DOHH2 (cell line): ENCODE measurements around the gene UNKL.

Source experiments
- H3F3A ChIP-seq: fragments of 200-600 bp; sonication (generic), shearing (Covaris generic); 2 replicates; pipeline ENCODE4 v1.6.0; 2016; ENCODE audit warnings: antibody characterized with exemption, mild to moderate bottlenecking; ENCODE audit not compliant: control insufficient read depth, insufficient read depth
- H3K27ac ChIP-seq: fragments of 200-600 bp; sonication (generic); 2 replicates; pipeline ENCODE4 v1.5.1; 2014; ENCODE audit warnings: low read depth, mild to moderate bottlenecking, low read length, moderate library complexity
- H3K27me3 ChIP-seq: fragments of 200-600 bp; sonication (generic); 2 replicates; pipeline ENCODE4 v1.6.1; 2014; ENCODE audit warnings: mild to moderate bottlenecking, low read length, mixed read lengths; ENCODE audit not compliant: control insufficient read depth
- H3K36me3 ChIP-seq: fragments of 200-600 bp; sonication (generic); 2 replicates; pipeline ENCODE4 v1.6.1; 2014; ENCODE audit warnings: mild to moderate bottlenecking, low read length, moderate library complexity, mixed read lengths; ENCODE audit not compliant: control insufficient read depth
- H3K4me1 ChIP-seq: fragments of 200-600 bp; sonication (generic); 2 replicates; pipeline ENCODE4 v1.6.1; 2014; ENCODE audit warnings: mild to moderate bottlenecking, low read length, mixed read lengths; ENCODE audit not compliant: control insufficient read depth
- H3K4me2 ChIP-seq: fragments of 200-600 bp; sonication (generic); 2 replicates; pipeline ENCODE4 v1.6.0; 2014; ENCODE audit warnings: mild to moderate bottlenecking, low read length, moderate library complexity
- H3K4me3 ChIP-seq: fragments of 200-600 bp; sonication (generic); 2 replicates; pipeline ENCODE4 v1.5.1; 2014; ENCODE audit warnings: mild to moderate bottlenecking, low read length, mixed read lengths
- H3K79me2 ChIP-seq: fragments of 200-600 bp; sonication (generic); 2 replicates; pipeline ENCODE4 v1.6.1; 2014; ENCODE audit warnings: mild to moderate bottlenecking, low read length, mixed read lengths; ENCODE audit not compliant: control insufficient read depth
- H3K9me2 ChIP-seq: fragments of 200-600 bp; sonication (generic); replicated peaks from 2 replicates; pipeline ENCODE4 v1.6.1; 2014; ENCODE audit warnings: mild to moderate bottlenecking, low read length, mixed read lengths; ENCODE audit not compliant: control insufficient read depth
- H3K9me3 ChIP-seq: fragments of 200-600 bp; sonication (generic); 2 replicates; pipeline ENCODE4 v1.6.1; 2014; ENCODE audit warnings: antibody characterized with exemption, low read length, mixed read lengths; ENCODE audit not compliant: control insufficient read depth, insufficient read depth
- H4K20me1 ChIP-seq: fragments of 200-600 bp; sonication (generic); 2 replicates; pipeline ENCODE4 v1.6.0; 2014; ENCODE audit warnings: low read depth, mild to moderate bottlenecking, antibody characterized with exemption, low read length, moderate library complexity; ENCODE audit not compliant: control insufficient read depth, insufficient read depth
- CTCF ChIP-seq: fragments of 200-600 bp; sonication (generic); IDR thresholded peaks from one replicate; pipeline ENCODE4 v1.5.1; 2014; ENCODE audit warnings: antibody characterized with exemption, mild to moderate bottlenecking, low read depth, low read length; ENCODE audit not compliant: poor library complexity, severe bottlenecking
- EZH2phosphoT487 ChIP-seq: fragments of 200-600 bp; sonication (generic); IDR thresholded peaks from 2 replicates; pipeline ENCODE4 v1.6.1; 2017; ENCODE audit warnings: borderline replicate concordance, mild to moderate bottlenecking, antibody characterized with exemption, low read length, moderate library complexity, mixed read lengths

Gene UNKL

GRCh38 chr16:1398826-1399581, 15.5 kb downstream of the UNKL start:
- H3F3A ChIP-seq = no peaks in the 10 kb centered on the region
- no peaks in the 10 kb centered on the region for H4K20me1 ChIP-seq
- H3K27me3 ChIP-seq = no peaks in the 10 kb centered on the region
- H3K9me2 ChIP-seq = no peaks in the 10 kb centered on the region
- no peaks in the 10 kb centered on the region for H3K4me1 ChIP-seq
- no peaks in the 10 kb centered on the region for H3K9me3 ChIP-seq
- TF ChIP-seq CTCF (no peak), EZH2phosphoT487 (no peak)
- no peak overlapping the region for H3K4me3 ChIP-seq
- H3K27ac ChIP-seq = no peak overlapping the region
- no peaks in the 10 kb centered on the region for H3K36me3 ChIP-seq
- H3K4me2 ChIP-seq = no peak overlapping the region
- no peaks in the 10 kb centered on the region for H3K79me2 ChIP-seq

- no peak for TF ChIP-seq CTCF
- no peak for TF ChIP-seq EZH2phosphoT487
These were observed 16.2 kb downstream of the UNKL start for GRCh38 chr16:1398351-1398750.

GRCh38 chr16:1397779-1398178, 16.7 kb downstream of the UNKL start:
- Histone ChIP-seq H3K27me3 (no peaks in the 10 kb centered on the region), H3K4me3 (no peak overlapping the region), H3F3A (no peaks in the 10 kb centered on the region), H4K20me1 (no peaks in the 10 kb centered on the region), H3K4me2 (no peak overlapping the region), H3K27ac (no peak overlapping the region), H3K4me1 (no peaks in the 10 kb centered on the region), H3K36me3 (no peaks in the 10 kb centered on the region), H3K9me2 (no peaks in the 10 kb centered on the region), H3K9me3 (no peaks in the 10 kb centered on the region), H3K79me2 (no peaks in the 10 kb centered on the region)
- TF ChIP-seq CTCF (no peak), EZH2phosphoT487 (no peak)

More at GRCh38 chr16:1398351-1398750, 16.2 kb downstream of the UNKL start:
- H3K4me2 ChIP-seq = no peak overlapping the region
- no peaks in the 10 kb centered on the region for H3K4me1 ChIP-seq
- H3K9me3 ChIP-seq = no peaks in the 10 kb centered on the region
- H3K36me3 ChIP-seq = no peaks in the 10 kb centered on the region
- no peaks in the 10 kb centered on the region for H3F3A ChIP-seq
- H4K20me1 ChIP-seq = no peaks in the 10 kb centered on the region
- no peaks in the 10 kb centered on the region for H3K79me2 ChIP-seq
- no peak overlapping the region for H3K4me3 ChIP-seq
- no peaks in the 10 kb centered on the region for H3K9me2 ChIP-seq
- H3K27ac ChIP-seq = no peak overlapping the region
- H3K27me3 ChIP-seq = no peaks in the 10 kb centered on the region
